Measurements from ENCODE around the gene TP53TG3C.
"Not testable (repeated sequence)": the region's sequence is repeated elsewhere in the genome, so short reads cannot be mapped to it uniquely, and the experiment has no call there.

Gene TP53TG3C

DNA sequence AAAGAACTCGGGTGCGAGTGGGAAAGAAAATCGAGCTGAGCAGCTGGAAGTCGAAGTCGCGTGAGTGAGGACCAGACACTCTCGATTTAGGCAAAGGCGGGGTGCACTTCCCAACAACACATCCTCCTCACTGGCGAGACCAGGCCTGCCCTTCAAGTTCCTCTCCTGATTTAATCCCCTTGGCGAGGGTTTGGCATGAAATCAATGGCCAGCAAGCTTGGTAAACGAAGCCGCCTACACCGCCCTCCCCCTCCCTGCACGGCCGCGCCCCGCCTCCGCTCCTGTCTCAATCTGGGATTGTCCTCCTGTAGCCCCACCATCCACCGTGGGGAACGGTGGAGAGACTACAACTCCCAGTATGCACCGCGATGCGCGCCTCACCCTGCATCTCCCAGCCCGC, at the start of gene TP53TG3C:
Gene TP53TG3C, plus strand, starts transcription at position 301 of the 400 bp plus-strand sequence. Its CDS starts 68 bp downstream, at position 369.
- not testable (repeated sequence) for DNase-seq (ENCODE audit: low spot score)
